HG03097 (cell line): ENCODE data around the gene JAKMIP3.

Experiments used
- ATAC-seq: cut with Tn5 transposase; IDR thresholded peaks from one replicate; pipeline ENCODE4 v1.9.1; 2021; ENCODE audit not compliant: unreplicated experiment, low FRiP score

The JAKMIP3 gene

DNA sequence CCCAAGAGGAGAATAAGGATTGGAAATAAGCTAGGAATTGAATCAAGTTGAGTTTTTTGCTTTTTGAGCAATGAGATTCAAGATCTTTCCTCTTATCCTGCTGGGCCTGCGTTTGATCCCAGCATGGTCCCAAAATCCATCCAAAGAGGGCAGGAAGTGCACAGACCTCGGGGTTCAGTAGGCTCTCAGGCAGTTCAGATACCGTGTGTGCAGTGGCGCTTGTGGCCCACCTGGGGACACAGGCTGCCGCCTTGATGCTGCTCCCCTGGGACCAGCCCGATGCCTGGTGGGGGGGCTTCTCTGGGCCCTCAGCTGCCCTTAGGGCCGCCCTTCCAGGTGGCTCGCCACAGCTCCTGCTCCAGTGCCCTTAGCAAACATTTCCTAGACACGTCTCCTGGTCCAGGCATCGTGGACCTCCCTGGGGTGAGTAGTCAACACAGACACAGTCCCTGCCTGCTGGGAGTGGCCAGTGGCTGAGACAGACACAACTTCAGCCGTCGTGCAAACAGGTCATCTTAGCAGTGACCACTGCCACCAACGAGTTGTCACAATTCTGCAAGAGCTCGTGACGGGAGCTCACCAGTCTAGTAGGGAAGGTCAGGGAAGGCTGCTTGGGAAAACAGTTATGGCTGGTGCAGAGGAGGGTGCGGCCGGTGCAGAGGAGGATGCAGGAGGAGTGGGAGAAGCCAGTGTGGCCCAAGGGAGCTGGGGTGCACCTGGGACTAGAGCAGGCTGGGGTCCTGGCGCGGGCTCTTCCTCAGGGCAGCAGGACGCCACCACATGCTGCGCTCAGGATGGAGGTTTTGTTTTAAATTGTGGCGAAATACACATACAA is 21.7 kb upstream of the JAKMIP3 start:
- no peak for ATAC-seq

DNA sequence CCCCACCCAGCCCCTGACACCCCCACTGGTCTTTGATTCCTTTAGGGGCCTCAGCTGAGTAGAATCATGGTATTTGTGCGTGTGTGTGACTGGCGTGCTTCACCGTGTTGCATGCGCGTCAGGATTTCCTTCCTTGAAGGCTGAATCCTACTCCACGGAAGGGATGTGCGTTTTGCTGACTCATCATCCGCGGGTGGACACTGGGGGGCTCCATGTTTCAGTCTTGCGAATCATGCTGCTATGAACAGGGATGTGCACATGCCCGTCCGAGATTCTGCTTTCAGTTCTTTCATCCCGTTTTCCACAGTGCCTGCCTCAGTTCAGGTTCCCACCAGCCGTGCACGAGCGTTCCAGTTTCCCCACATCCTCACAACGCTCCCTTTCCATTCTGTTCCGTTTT is 20.9 kb upstream of the JAKMIP3 start:
- ATAC-seq, result no peak

DNA sequence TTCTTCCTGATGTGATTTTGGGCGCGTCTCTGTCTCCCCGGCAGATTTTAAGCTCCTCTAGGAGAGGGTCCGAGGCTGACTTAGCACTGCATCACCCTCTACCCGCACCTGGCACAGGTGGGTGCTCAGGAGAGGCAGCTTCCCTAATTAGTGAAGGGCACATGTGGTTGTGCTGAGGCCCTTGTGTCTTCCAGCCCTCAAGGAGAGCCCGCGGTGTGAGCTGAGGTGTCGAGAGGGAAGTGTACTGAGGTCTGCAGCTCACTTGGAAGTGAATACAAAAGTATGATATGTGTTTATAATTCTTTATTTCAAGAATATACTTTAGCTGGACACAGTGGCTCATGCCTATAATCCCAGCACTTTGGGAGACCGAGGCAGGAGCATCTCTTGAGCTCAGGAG is 20.4 kb upstream of the JAKMIP3 start:
- no peak for ATAC-seq

DNA sequence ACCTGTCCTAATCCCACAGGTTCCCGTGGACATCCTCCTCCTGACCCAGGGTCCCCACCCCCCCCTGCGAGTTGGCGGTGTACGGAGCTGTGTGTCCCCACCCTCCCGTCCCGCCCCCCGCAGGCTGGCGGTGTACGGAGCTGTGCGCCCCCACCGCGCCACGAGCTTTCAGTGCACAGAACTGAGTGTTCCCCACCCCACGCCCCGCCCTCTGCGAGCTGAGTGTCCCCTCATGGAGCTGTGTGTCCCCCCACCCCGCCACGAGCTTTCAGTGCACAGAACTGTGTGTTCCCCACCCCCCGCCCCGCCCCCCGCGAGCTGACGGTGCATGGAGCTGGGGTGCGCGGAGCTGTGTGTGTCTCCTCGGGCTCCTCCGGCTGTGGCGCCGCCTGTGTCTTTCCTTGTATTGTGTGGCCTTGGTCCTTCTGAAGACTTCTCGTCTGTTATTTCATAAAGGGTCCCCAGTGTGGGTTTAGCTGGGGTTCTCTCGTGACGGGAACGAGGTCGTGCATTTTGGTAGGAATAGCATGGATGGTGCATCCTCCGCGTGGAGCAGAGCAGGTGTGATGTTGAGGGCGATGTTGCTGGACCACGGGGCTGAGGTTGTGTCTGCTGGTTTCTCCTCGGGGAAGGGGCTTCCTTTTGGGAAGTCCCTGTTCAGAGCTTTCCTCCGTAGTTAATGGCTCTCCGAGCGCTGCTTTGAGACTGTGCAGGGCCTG is 18.0 kb upstream of the JAKMIP3 start:
- no peak for ATAC-seq

DNA sequence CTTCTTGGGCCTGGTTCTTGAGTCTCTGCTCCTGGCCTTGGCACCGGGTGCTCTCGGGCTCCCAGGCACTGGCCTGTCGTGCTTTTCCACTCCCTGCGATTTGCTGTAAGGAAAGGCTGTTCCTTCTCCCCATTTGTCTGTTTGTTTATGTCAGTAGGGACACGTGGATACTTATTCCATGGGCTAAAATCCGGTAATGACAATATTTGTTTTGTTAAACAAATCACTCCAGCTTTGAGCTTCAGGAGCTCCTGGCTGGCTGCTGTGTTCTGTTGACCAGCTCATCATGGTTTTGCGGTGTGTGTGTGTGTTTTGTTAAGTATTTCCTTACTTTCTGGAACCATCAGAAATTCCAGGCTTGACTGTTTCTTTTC is 17.5 kb upstream of the JAKMIP3 start:
- ATAC-seq, result no peak

DNA sequence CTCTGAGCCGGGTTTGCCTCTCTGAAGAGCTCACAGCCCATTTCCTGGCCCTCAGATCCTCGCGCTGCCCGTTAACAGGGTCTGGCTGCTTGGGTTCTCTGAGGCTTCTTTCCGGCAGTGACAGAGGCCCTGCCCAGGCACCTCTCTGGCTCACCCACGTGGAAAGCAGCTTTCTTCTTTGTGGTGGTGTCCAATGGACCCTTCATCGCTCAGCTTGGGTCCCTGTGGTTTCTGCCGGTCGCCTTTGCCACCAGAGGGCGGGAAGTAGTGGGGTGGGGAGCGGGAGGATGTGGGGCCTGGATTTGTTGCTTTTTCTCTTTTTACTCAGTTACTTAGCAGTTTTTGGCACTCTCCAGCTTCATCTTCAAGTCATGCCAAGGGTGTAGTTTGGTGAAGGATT is 15.6 kb upstream of the JAKMIP3 start:
- ATAC-seq, result no peak

DNA sequence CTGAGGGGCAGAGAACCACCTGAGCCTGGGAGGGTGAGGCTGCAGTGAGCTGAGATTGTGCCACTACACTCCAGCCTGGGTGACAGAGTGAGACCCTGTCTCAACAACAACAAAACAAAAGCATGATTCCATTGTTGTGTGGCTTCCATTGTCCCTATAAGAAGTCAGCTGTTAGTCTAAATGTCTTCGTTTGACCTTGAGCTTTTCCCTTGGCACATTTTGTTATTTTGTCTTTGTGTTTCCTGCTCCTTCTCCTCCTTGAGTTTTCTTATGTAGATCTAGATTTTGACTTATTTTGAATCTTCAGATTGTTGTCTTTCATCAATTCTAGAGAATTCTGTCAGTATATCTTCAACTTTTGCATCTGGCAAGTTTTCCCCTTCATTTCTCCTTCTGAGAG is 13.6 kb upstream of the JAKMIP3 start:
- no peak for ATAC-seq

DNA sequence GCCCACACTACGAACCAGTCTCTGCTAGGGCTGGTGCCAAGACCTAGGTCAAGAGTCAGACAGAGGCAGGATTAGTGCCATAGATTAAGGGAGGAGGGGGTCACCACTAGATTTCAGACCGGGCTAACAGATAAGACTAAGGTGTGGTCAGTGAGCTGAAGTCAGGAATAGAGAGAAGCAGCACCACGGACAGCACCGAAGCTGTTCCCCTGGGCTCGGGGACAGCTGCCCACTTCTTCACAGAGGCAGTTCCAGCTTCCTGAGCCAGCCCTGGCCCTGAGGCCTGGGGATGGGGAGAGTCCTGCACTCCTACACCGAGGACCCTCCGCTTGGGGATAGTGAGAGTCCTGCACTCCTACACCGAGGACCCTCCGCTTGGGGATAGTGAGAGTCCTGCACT is 11.2 kb upstream of the JAKMIP3 start:
- ATAC-seq, result no peak

DNA sequence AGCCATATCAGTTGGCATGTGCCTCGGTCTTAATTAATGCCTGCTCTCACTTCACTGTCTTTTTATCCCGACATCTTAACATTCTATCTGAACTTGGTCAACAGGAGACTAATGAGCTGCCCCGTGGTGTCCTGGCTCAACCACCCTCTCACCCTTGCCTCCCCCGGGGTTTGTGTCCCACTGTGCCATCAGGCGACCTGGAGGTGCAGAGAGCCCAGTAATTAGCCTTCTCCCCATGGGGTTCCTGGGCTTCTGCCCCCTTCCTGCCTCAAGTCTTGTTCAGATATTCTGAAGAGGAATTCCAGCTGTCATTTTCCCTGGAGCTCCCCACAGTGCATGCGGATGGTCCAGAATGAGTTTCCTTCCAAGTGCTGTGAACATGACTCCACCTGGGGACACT is 10.1 kb upstream of the JAKMIP3 start:
- ATAC-seq, result no peak

DNA sequence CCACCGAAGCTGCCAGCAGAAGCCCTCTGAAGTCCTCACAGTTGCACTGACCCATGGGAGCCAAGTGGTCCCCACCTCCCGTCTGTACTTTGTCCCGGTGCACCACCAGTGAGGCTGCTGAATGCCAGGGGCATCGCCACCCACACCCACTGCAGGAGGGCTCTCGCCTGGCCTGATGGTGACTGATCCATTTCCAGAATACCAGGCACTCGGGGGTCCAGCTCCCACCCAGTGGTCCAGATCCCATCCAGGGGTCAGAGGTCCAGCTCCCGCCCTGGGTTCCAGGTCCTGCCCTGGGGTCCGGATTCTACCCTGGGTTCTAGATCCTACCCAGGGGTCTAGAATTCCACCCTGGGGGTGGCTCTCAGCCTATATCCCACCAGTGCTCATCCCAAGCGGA is 9.1 kb upstream of the JAKMIP3 start:
- no peak for ATAC-seq

DNA sequence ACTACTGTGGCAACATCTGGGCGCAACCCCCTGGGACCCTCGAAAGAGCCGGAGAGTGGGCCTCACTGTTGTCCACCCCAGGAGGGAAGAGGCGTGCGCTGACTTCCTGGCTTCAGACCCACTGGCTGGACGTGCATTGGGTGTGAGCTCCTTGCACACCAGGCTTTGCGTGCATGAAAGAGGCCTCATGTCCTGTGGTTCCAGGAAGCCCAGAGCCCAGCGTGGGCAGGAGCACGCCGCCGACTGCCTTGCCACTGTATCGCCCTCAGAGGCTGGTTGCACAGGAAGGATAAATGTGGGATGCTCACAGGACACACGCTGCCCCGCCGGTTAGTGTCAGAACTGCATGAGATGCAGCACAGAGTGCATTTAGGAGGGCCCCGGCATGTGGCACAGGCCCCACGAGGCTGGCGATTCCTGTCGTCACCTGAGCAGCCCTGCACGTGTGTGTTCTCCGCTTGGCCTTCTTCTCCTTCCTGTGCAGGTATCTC is 8.5 kb upstream of the JAKMIP3 start:
- ATAC-seq, result no peak

DNA sequence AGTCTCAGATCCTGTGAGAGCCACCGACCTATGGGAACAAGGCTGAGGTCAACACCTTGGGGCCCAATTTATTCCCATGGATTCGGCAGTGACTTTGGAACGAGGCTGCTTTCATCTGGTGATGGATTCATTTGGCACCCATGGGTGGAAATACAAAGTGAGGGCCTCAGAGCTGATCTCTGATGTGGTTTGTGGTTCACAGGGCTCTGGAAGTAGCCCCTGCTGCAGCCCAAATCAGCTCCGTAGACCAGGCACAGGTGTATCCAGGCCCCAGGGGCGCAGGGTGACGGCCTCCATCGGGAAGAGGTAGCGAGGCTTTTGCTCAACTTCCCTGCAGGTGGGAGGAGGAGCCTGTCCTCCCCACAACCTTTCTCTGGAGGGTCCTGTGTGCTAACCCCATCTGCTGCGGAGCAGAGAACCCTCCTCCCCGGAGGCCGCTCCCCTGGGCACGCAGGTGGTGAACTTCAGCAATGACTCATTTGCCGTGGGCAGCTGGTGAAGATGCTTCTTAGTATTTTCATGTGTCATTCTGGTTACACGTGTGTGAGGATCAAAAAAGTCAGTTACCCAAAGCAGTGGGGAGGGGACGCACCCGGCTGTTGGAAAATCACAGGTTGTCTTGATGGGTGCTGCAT is 7.5 kb upstream of the JAKMIP3 start:
- ATAC-seq, result no peak

DNA sequence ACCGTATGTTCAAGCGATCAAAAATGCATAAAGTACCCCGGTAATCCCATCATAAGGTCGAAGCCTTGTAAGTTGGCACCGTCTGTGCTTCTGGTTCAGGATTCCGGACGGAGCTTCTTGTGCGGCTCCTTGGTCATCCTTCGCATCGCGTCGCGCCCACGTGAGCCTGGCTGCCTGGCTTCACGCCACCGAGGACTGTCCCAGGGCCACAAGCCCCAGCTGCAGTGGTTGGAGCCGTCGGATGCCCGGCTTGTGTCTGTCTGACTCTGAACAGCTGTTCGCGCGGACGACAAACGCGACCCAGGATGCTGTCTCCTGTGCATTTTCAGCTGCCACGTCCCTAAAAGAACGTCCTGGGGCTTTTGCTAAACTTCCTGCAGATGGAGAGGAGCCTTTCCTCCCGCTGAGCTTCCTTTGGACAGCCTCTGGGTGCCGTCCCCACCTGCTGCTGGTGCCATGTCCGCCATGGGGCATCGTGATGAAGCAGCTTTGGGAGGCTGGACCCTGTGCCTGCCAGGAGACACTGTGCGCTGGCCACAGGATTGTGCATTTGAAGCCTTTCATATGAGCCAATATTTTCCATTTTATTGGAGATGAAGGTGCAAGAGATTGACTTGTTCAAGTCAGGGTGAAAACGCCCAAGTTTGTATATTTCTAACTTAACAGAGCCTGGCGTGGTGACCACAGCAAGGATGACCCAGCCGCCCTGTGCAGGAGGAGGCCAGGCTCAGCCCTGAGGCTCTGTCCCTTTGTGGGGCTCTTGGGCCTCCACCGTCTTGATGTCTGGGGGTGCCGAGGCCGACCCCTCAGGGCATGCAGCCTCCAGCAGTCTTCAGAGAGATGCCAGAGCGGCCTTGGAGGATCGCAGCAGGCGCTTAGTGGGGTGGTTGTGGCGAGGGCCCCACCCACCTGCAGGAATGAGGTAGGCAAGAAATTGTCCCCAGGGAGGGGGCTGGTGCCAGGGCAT is 6.7 kb upstream of the JAKMIP3 start:
- no peak for ATAC-seq

DNA sequence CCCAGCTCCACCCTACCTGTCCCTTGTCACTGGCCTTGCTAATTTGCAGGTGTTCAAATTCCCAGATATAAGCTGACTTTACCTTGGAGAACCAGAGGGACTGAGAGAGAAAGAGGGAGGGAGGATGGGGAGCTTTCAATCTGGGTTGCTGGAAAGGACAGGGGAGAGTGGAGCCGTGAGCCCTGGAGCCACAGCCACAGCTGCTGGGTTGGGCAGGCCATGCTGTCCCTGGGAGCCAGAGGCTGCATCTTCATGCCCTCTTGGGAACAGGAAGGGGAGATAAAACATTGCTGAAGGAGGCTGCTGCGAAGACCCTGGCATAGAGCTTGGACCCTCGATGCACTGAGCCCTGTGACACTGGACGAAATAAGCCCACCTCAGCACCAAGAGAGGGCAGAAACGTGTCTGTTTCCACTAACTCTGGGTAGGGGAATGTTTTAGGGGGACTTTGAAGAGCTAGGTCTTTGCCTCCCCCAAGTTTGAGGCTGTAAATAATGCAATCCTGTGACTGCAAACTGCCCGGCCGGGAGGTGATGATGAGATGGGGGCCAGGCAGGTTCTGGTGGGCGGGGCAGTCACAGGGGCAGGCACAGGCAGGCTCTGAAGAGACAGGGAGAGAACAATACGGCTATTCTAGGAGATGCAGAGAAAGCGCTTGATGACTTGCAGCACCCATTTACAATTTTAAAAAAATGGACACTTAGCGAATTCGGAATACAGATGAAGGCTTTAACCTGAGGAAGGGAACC is 5.8 kb upstream of the JAKMIP3 start:
- ATAC-seq, result no peak

DNA sequence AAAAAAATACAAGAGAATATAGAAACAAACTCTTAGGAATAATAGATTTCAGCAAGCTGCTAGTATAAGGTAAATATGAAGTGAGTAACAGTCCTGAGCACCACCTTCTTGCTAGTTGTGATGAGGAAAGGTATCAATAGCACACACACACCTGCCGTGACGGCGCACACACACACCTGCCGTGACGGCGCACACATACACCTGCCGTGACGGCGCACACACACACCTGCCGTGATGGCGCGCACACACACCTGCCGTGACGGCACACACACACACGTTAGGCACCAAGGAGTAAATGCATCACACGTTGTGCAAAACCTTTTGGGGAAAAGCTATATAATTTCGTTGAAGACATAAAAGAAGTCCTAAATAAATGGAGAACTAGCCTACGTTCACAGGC is 4.7 kb upstream of the JAKMIP3 start:
- no peak for ATAC-seq

DNA sequence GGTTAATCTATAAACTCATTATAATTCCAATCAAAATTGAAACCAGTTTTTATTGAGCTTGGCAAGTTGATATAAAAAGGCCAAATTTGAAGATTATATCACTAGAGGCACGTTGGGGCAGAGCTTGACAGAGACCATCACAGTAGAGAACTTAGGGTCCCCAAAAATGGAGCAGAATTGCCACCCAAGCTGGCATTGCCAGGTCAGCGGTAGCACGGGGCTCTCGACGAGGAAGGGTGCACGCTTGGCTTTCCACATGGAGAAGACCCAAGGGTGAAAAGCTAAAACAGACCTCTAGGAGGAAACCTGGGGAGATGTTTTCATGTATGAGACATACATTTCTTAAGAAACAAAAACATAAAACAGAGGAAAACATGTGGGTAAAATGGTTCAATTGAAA is 4.3 kb upstream of the JAKMIP3 start:
- ATAC-seq, result no peak

DNA sequence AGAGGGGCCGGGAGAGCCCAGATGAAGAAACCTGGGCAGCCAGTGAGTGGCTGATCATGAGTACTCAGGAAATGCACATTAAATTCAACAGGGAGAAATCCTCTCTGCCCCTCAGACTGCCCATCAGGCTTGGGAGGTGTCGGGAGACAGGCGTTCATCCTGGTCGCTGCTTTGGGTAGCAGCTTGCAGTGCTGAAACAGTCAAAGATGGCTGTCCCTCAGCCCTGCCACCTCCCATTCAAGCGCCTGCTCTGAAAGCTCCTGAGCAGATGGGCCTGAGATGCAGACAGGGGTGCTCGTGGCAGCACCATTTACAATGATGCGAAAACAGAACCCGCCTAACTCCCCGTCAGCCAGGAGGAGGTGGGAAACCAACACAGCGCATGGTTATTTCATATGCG is 3.6 kb upstream of the JAKMIP3 start:
- ATAC-seq, result no peak

DNA sequence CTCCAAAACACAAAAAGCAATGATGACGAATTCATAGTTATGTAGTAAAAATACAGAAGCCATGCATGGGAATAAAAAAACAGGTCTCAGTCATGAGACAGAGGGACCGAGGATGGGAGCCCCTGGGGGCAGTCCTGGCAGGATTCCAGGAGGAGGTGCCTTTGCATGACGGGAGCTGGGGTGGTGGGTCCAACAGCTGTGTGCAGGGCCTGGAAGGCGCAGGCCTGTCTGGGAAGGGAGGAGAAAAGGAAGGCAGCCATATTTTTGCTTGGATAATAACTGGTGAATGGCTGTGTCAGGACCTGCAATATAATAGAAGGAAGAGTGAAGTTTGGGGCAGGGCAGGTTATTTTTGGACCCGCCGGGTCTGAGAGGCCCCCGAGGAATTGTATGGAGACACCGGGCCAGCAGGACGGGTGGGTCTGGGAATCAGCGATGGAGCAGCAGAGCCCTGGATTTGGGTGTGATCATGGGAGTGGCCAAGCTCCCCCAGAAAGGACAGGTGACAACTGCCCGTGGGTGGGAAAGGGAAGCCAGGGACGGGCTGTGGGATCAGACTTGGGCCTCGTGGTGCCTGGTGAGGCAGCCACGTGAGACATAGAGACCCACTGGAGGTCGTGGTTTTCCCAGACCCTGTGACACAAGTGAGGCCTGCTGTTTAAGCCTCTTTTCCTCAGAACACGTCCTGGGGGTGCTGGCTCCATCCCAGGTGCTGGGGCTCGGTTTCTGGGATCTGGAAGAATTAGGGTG is 2.9 kb upstream of the JAKMIP3 start:
- ATAC-seq, result no peak

DNA sequence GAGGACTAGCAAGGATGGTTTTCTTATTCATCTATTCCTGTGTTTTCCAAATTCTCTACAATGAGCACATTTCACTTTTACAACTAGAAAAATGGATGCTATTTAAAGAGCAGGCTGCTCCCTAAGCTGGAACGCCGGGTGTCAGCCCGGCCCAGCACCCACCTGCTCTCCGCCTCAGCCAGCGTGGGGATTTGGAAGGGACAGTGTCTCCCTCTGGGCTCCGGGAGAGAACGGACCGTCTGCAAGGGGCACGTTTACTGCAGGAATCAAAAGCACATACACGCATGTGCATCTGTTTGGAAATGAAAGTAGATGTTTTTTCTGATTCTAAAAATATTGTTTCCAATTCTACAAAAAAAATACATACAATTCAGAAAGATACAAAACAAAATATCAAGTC is 2.3 kb upstream of the JAKMIP3 start:
- ATAC-seq, result no peak
